Activated CD8-positive, alpha-beta T cell treated with anti-CD3 and anti-CD28 coated beads for 36 hours (primary cell): ENCODE measurements around the gene ZNF697. TPM values are rescaled to one million over a fixed set of nuclear protein-coding genes. Genes with fewer than 3 reads are reported as not detected.
"Not testable (repeated sequence)": the region's sequence is repeated elsewhere in the genome, so short reads cannot be mapped to it uniquely, and the experiment has no call there.

Experiments
- ATAC-seq: fragments of 200-7000 bp; cut with Tn5 transposase; one replicate; pipeline ENCODE4 v1.10.0; 2021; ENCODE audit warnings: mild to moderate bottlenecking, moderate library complexity
- CTCF ChIA-PET: fragments of 350-600 bp; sonication (Branson Sonifier 250); formaldehyde crosslinking; loops from one replicate; lab custom pipeline; 2021; ENCODE audit warnings: antibody characterized with exemption; lab: Charles Lee
- POLR2A ChIA-PET: fragments of 350-600 bp; sonication (Branson Sonifier 250); formaldehyde crosslinking; loops from one replicate; lab custom pipeline; 2021; ENCODE audit warnings: antibody characterized with exemption; lab: Charles Lee
- DNase-seq: peaks from one replicate; pipeline ENCODE4 v3.0.0-alpha.2; 2020
- H3K27ac Mint-ChIP-seq: one replicate; pipeline ENCODE4 v1.8.0; 2021; ENCODE audit warnings: mild to moderate bottlenecking, mixed read lengths
- H3K27me3 Mint-ChIP-seq: one replicate; pipeline ENCODE4 v1.8.0; 2021; ENCODE audit warnings: mixed read lengths
- H3K36me3 Mint-ChIP-seq: one replicate; pipeline ENCODE4 v1.8.0; 2021; ENCODE audit warnings: low read depth, mixed read lengths
- H3K4me1 Mint-ChIP-seq: one replicate; pipeline ENCODE4 v1.8.0; 2021; ENCODE audit warnings: low read depth, mixed read lengths
- H3K4me3 Mint-ChIP-seq: one replicate; pipeline ENCODE4 v1.8.0; 2021; ENCODE audit warnings: mild to moderate bottlenecking, moderate library complexity, mixed read lengths
- H3K9me3 Mint-ChIP-seq: one replicate; pipeline ENCODE4 v1.8.0; 2021; ENCODE audit warnings: mixed read lengths
- CTCF ChIP-seq: fragments of 200-600 bp; IDR thresholded peaks from one replicate; pipeline ENCODE4 v1.8.0; 2022; ENCODE audit warnings: antibody characterized with exemption, mild to moderate bottlenecking
- intact Hi-C: fragments of 100-400 bp; cut with micrococcal nuclease; formaldehyde crosslinking; loops from one replicate; pipeline ENCODE4 v1.10.0; 2022
- total RNA-seq, 2 experiments: library from RNA; stranded (reverse); gene quantifications; one replicate each; pipeline ENCODE4 v1.2.3, GENCODE V29; 2021

ZNF697 gene
- total RNA-seq, 2 experiments from 2014 or later, result 0.20 to 0.38 TPM

- peak; percentile 75 for TF ChIP-seq CTCF
- H3K27ac Mint-ChIP-seq, result no peak overlapping the region
- peaks cover 2% of the 10 kb centered on the region for H3K27me3 Mint-ChIP-seq
- H3K4me1 Mint-ChIP-seq, result no peaks in the 10 kb centered on the region
- no peaks in the 10 kb centered on the region for H3K36me3 Mint-ChIP-seq
- DNase-seq (peak; percentile 82), ATAC-seq (peak; percentile 79)
- POLR2A ChIA-PET, result no interaction called here
- CTCF ChIA-PET, result interaction anchor here (0.7 to 11.7 kb wide), 9 partner anchors 14 to 1390 kb away, joined by 3 to 250 read pairs (median 4); no protein-coding TSS in a partner anchor
- no peaks in the 10 kb centered on the region for H3K9me3 Mint-ChIP-seq
- H3K4me3 Mint-ChIP-seq, result no peak overlapping the region
- intact Hi-C loops, result loop anchor here (5.0 kb wide), 2 partner anchors 48 to 63 kb away; no protein-coding TSS in a partner anchor
Measured at GRCh38 chr1:119613769-119614720, 34.0 kb downstream of the ZNF697 start.

- Mint-ChIP-seq H3K9me3 (no peaks in the 10 kb centered on the region), H3K4me3 (no peak overlapping the region), H3K27me3 (peaks cover 2% of the 10 kb centered on the region), H3K27ac (no peak overlapping the region), H3K36me3 (no peaks in the 10 kb centered on the region), H3K4me1 (no peaks in the 10 kb centered on the region)
- CTCF ChIA-PET, result interaction anchor here (0.9 to 11.7 kb wide), 17 partner anchors 10 to 198 kb away, joined by 3 to 250 read pairs (median 4); no protein-coding TSS in a partner anchor
- peak; percentile 84 for DNase-seq
- intact Hi-C loops, result loop anchor here (5.0 kb wide), 2 partner anchors 51 to 66 kb away; no protein-coding TSS in a partner anchor
- POLR2A ChIA-PET, result no interaction called here
- ATAC-seq, result peak; percentile 80
- peak; percentile 83 for TF ChIP-seq CTCF
Measured at GRCh38 chr1:119611701-119612113, 36.4 kb downstream of the ZNF697 start.

- H3K4me3 Mint-ChIP-seq, DNase-seq, ATAC-seq, H3K27me3 Mint-ChIP-seq, H3K4me1 Mint-ChIP-seq, H3K27ac Mint-ChIP-seq, intact Hi-C loops, H3K36me3 Mint-ChIP-seq, POLR2A ChIA-PET, H3K9me3 Mint-ChIP-seq: not testable (repeated sequence)
- CTCF ChIA-PET, result interaction anchor here (1.3 to 11.7 kb wide), 3 partner anchors 9 to 67 kb away, joined by 6 to 250 read pairs (median 7); no protein-coding TSS in a partner anchor
Measured at GRCh38 chr1:119608816-119609215, 39.2 kb downstream of the ZNF697 start.

- intact Hi-C loops, POLR2A ChIA-PET, H3K27me3 Mint-ChIP-seq, H3K4me3 Mint-ChIP-seq, H3K36me3 Mint-ChIP-seq, DNase-seq, H3K9me3 Mint-ChIP-seq, CTCF ChIA-PET, ATAC-seq, H3K4me1 Mint-ChIP-seq, H3K27ac Mint-ChIP-seq: not testable (repeated sequence)
Measured at GRCh38 chr1:119607087-119607807, 40.8 kb downstream of the ZNF697 start.

GRCh38 chr1:119606394-119606793 is 41.7 kb downstream of the ZNF697 start:
- ATAC-seq, result no peak
- DNase-seq, result no peak
- H3K9me3 Mint-ChIP-seq, result no peaks in the 10 kb centered on the region
- H3K27ac Mint-ChIP-seq, result no peak overlapping the region
- H3K36me3 Mint-ChIP-seq, result no peaks in the 10 kb centered on the region
- H3K4me1 Mint-ChIP-seq, result no peaks in the 10 kb centered on the region
- H3K27me3 Mint-ChIP-seq, result peaks cover 2% of the 10 kb centered on the region
- CTCF ChIA-PET, result no interaction called here
- no peak for TF ChIP-seq CTCF
- POLR2A ChIA-PET, result no interaction called here
- intact Hi-C loops, result no loop called here
- no peak overlapping the region for H3K4me3 Mint-ChIP-seq
